WERI-Rb-1 (cell line): ENCODE data around the gene PRCP.

Experiments used
- DNase-seq: peaks from one replicate; pipeline ENCODE4 v3.0.0-alpha.2; 2020
- H3K27ac ChIP-seq: fragments of 250-450 bp; sonication (Bioruptor Pico); 2 replicates; pipeline ENCODE4 v1.5.1; 2020; ENCODE audit warnings: mild to moderate bottlenecking, moderate library complexity
- H3K27me3 ChIP-seq: fragments of 250-450 bp; sonication (Bioruptor Pico); 2 replicates; pipeline ENCODE4 v1.5.1; 2021; ENCODE audit warnings: mild to moderate bottlenecking, low read depth, moderate library complexity; ENCODE audit not compliant: insufficient read depth, severe bottlenecking
- H3K36me3 ChIP-seq: fragments of 250-450 bp; sonication (Bioruptor Pico); 2 replicates; pipeline ENCODE4 v1.5.1; 2020; ENCODE audit warnings: mild to moderate bottlenecking, moderate library complexity
- H3K4me3 ChIP-seq: 2 replicates; pipeline ENCODE4 v1.5.1; 2011; ENCODE audit warnings: low read depth, mild to moderate bottlenecking, control low read depth, low read length
- H3K9me3 ChIP-seq: fragments of 250-450 bp; sonication (Bioruptor Pico); 2 replicates; pipeline ENCODE4 v1.5.1; 2021; ENCODE audit warnings: mild to moderate bottlenecking, moderate library complexity; ENCODE audit not compliant: severe bottlenecking
- TF ChIP-seq, protein P1 (sequence below): IDR thresholded peaks from 2 replicates; pipeline ENCODE4 v1.5.1; 2011; ENCODE audit warnings: low read depth, mild to moderate bottlenecking, control low read depth, inconsistent platforms, low read length

PRCP gene

DNA sequence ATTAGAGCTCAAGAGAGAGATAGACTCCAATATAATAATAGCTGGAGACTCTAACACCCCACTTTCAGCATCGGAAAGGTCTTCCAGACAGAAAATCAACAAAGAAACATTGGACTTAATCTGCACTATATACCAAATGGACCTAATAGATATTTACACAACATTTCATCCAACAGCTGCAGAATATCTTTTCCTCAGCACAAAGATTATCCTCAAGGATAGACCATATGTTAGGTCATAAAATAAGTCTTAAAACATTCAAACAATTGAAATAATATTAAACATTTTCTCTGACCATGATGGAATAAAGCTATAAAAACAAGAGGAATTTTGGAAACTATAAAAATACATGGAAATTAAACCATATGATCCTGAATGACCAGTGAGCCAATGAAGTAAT lies 121.5 kb downstream of the PRCP start:
- Histone ChIP-seq H3K27ac (no peak overlapping the region), H3K4me3 (no peak overlapping the region), H3K9me3 (peaks cover 3% of the 10 kb centered on the region), H3K36me3 (no peaks in the 10 kb centered on the region), H3K27me3 (peaks cover 5% of the 10 kb centered on the region)
- TF ChIP-seq, protein P1, sequence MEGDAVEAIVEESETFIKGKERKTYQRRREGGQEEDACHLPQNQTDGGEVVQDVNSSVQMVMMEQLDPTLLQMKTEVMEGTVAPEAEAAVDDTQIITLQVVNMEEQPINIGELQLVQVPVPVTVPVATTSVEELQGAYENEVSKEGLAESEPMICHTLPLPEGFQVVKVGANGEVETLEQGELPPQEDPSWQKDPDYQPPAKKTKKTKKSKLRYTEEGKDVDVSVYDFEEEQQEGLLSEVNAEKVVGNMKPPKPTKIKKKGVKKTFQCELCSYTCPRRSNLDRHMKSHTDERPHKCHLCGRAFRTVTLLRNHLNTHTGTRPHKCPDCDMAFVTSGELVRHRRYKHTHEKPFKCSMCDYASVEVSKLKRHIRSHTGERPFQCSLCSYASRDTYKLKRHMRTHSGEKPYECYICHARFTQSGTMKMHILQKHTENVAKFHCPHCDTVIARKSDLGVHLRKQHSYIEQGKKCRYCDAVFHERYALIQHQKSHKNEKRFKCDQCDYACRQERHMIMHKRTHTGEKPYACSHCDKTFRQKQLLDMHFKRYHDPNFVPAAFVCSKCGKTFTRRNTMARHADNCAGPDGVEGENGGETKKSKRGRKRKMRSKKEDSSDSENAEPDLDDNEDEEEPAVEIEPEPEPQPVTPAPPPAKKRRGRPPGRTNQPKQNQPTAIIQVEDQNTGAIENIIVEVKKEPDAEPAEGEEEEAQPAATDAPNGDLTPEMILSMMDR, result no peak
- no peak for DNase-seq

DNA sequence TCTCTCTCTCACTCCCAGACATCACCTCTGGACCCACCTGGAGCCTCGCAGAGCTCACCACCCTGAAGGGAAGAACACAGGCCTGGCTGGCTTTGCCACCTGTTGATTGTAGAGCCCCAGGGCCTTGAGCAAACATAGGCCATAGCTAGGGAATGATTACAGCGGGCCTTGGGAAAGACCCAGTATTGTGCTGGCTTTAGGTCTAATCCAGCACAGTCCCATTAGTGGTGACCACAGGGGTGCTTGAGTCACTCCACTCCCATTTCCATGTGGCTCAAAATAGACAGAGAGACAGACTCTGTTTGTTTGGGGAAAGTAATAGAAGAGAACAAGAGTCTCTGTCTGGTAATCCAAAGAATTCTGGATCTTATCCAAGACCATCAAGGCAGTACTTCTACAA lies 123.9 kb downstream of the PRCP start:
- no peak for DNase-seq

DNA sequence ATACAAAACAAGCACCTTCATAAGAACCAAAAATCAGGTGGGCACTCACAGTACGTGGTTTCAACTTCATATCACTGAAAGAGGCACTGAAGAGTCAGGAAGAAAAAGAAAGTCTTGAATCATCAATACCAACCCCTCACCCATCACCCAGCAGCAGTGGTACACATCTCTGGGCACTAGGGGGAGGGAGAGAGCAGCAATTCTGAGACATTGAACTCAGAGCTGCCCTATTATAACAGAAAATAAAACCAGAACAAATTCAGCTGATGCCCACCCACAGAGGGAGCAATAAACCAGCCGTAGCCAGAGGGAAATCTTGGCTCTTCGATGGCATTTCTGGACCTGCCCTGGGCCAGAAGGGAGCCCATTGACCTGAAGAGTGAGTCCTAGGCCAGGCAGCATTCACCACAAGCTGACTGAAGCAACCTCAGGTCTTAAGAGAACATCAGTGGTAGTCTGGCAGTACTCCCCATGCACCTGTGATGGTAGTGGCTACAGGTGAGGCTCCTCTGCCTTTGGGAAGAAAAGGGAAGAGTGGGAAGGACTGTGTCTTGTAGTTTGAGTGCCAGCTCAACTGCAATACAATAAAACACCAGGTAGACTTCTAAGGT lies 124.4 kb downstream of the PRCP start:
- DNase-seq, result peak; percentile 58
- TF ChIP-seq, protein P1, result peak; percentile 84
- Histone ChIP-seq H3K9me3 (peaks cover 6% of the 10 kb centered on the region), H3K36me3 (no peaks in the 10 kb centered on the region), H3K27me3 (peaks cover 3% of the 10 kb centered on the region), H3K4me3 (no peak overlapping the region), H3K27ac (no peak overlapping the region)

More for the DNA sequence above, 123.9 kb downstream of the PRCP start:
- no peaks in the 10 kb centered on the region for H3K36me3 ChIP-seq
- peaks cover 5% of the 10 kb centered on the region for H3K27me3 ChIP-seq
- H3K4me3 ChIP-seq, result no peak overlapping the region
- H3K9me3 ChIP-seq, result peaks cover 6% of the 10 kb centered on the region
- TF ChIP-seq, protein P1, result no peak
- H3K27ac ChIP-seq, result no peak overlapping the region

DNA sequence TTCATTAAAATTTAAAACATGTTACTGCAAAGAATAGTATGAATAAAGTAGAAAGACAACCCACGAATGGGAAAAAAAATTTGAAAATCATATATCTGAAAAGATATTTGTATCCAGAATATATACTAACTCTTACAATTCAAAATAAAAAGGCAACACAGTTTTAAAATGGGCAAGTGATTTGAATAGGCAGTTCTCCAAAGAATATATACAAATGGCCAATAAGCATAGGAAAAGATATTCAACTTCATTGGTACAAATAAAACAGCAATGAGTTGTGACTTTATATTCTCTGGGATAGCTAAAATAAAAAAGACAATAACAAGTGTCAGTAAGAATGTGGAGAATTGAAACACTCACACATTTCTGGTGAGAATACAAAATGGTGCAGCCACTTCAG lies 125.0 kb downstream of the PRCP start:
- DNase-seq, result no peak
- Histone ChIP-seq H3K4me3 (no peak overlapping the region), H3K27me3 (peaks cover 3% of the 10 kb centered on the region), H3K27ac (no peak overlapping the region), H3K9me3 (peaks cover 6% of the 10 kb centered on the region), H3K36me3 (no peaks in the 10 kb centered on the region)
- TF ChIP-seq, protein P1, result no peak
